ENCODE results near the gene PINLYP. TPM values are rescaled to one million over a fixed set of nuclear protein-coding genes. Genes with fewer than 3 reads are reported as not detected.

The PINLYP gene
- total RNA-seq, 6 experiments from 2014 or later: 0.58 to 1.5 (median 0.81) TPM; not detected in 1

GRCh38 chr19:43589277-43589676 lies 13.7 kb downstream of the PINLYP start:
- Histone ChIP-seq H3K9me3 (no peaks in the 10 kb centered on the region), H3K4me3 (no peak overlapping the region), H3K27ac (no peak overlapping the region), H3K4me1 (peaks cover 0 to 12% (median 5%) of the 10 kb centered on the region in 4 donors), H3K36me3 (peaks cover 0 to 11% (median 2%) of the 10 kb centered on the region in 4 donors), H3K27me3 (no peaks in the 10 kb centered on the region)
- WGBS (ENCODE audit: insufficient coverage, low coverage, low lambda C conversion rate, missing lambda C conversion rate): 81% methylated on average over 5 of the region's 5 CpGs
- TF ChIP-seq, protein P1, sequence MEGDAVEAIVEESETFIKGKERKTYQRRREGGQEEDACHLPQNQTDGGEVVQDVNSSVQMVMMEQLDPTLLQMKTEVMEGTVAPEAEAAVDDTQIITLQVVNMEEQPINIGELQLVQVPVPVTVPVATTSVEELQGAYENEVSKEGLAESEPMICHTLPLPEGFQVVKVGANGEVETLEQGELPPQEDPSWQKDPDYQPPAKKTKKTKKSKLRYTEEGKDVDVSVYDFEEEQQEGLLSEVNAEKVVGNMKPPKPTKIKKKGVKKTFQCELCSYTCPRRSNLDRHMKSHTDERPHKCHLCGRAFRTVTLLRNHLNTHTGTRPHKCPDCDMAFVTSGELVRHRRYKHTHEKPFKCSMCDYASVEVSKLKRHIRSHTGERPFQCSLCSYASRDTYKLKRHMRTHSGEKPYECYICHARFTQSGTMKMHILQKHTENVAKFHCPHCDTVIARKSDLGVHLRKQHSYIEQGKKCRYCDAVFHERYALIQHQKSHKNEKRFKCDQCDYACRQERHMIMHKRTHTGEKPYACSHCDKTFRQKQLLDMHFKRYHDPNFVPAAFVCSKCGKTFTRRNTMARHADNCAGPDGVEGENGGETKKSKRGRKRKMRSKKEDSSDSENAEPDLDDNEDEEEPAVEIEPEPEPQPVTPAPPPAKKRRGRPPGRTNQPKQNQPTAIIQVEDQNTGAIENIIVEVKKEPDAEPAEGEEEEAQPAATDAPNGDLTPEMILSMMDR (IDR thresholded peaks at IDR 0.05): no peak
- no peak for TF ChIP-seq POLR2A (IDR thresholded peaks at IDR 0.05)
- DNase-seq: no peak
- ATAC-seq: no peak
- intact Hi-C loops (cut with DNase I): no loop called here

DNA sequence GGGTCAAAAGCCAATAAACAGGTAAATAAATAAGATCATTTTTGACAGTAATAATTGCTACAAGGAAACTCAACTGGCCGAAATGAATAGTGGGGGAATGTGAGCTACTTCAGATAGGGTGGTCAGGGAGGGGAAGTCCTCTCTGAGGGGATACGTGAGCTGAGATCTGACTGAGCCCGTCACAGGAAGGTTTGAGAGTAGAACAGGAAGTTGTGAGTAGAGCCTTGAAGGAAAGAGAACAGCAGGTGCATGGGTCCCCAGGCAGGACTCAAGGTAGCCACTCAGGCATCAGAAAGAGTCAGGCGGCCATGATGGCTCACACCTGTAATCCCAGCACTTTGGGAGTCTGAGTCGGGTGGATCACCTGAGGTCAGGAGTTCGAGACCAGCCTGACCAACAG lies 14.1 kb downstream of the PINLYP start:
- peaks cover 0 to 12% (median 5%) of the 10 kb centered on the region in 4 donors for H3K4me1 ChIP-seq
- DNase-seq (no peak), ATAC-seq (no peak)
- no peak overlapping the region for H3K4me3 ChIP-seq
- H3K27me3 ChIP-seq: no peaks in the 10 kb centered on the region
- WGBS (ENCODE audit: insufficient coverage, low coverage, low lambda C conversion rate, missing lambda C conversion rate): 58% methylated on average over 3 of the region's 6 CpGs
- no peaks in the 10 kb centered on the region for H3K9me3 ChIP-seq
- no peak overlapping the region for H3K27ac ChIP-seq
- peaks cover 0 to 11% (median 2%) of the 10 kb centered on the region in 4 donors for H3K36me3 ChIP-seq
- intact Hi-C loops (cut with DNase I): no loop called here
- TF ChIP-seq POLR2A (IDR thresholded peaks at IDR 0.05): no peak
- TF ChIP-seq, protein P1 (IDR thresholded peaks at IDR 0.05): no peak

GRCh38 chr19:43591904-43592772 lies 16.5 kb downstream of the PINLYP start:
- H3K27me3 ChIP-seq: no peaks in the 10 kb centered on the region
- 100% methylated on average over 2 of the region's 63 CpGs for WGBS (ENCODE audit: insufficient coverage, low coverage, low lambda C conversion rate, missing lambda C conversion rate)
- DNase-seq (no peak), ATAC-seq (no peak)
- H3K4me3 ChIP-seq: no peak overlapping the region
- H3K9me3 ChIP-seq: no peaks in the 10 kb centered on the region
- no peak overlapping the region for H3K27ac ChIP-seq
- intact Hi-C loops (cut with DNase I): no loop called here
- H3K36me3 ChIP-seq: peaks cover 0 to 11% (median 2%) of the 10 kb centered on the region in 4 donors
- TF ChIP-seq POLR2A (IDR thresholded peaks at IDR 0.05): no peak
- TF ChIP-seq, protein P1 (IDR thresholded peaks at IDR 0.05): no peak
- H3K4me1 ChIP-seq: peaks cover 0 to 19% (median 8%) of the 10 kb centered on the region in 4 donors

- Histone ChIP-seq H3K4me3 (no peak overlapping the region), H3K27me3 (no peaks in the 10 kb centered on the region), H3K36me3 (peaks cover 0 to 11% (median 2%) of the 10 kb centered on the region in 4 donors), H3K4me1 (peaks cover 0 to 26% (median 10%) of the 10 kb centered on the region in 4 donors), H3K9me3 (no peaks in the 10 kb centered on the region), H3K27ac (no peak overlapping the region)
- no peak for TF ChIP-seq POLR2A (IDR thresholded peaks at IDR 0.05)
- TF ChIP-seq, protein P1 (IDR thresholded peaks at IDR 0.05): no peak
- DNase-seq: no peak
- 96% methylated on average over 9 of the region's 37 CpGs for WGBS (ENCODE audit: insufficient coverage, low coverage, low lambda C conversion rate, missing lambda C conversion rate)
- intact Hi-C loops (cut with DNase I): no loop called here
- ATAC-seq: no peak
Observed at GRCh38 chr19:43592800-43593350, 17.3 kb downstream of the PINLYP start.

All from right lobe of liver (tissue), 6 donors.